Subcutaneous adipose tissue (tissue), 4 donors: ENCODE data around the gene THSD4. TPM values are rescaled to one million over a fixed set of nuclear protein-coding genes. Genes with fewer than 3 reads are reported as not detected.

Source experiments
- CTCF ChIP-seq: fragments of 450-650 bp; IDR thresholded peaks from one replicate; pipeline ENCODE4 v1.5.1; 2016; ENCODE audit warnings: low read depth, mild to moderate bottlenecking, control low read depth, antibody characterized with exemption, moderate library complexity
- total RNA-seq, 4 donors: library from RNA; depleted of rRNA; stranded (reverse); fragments of >200 nt; gene quantifications; one replicate each; pipeline ENCODE4 v1.1.0, GENCODE V29; 2016

THSD4 gene
- total RNA-seq, 4 donors from 2014 or later, result 0.17 to 0.94 (median 0.63) TPM

- no peak for TF ChIP-seq CTCF
Observed at GRCh38 chr15:71447328-71448250, 332.3 kb downstream of the THSD4 start.

GRCh38 chr15:71448688-71449114, 333.4 kb downstream of the THSD4 start:
- no peak for TF ChIP-seq CTCF

- no peak for TF ChIP-seq CTCF
Observed at GRCh38 chr15:71449363-71449762, 334.1 kb downstream of the THSD4 start.

GRCh38 chr15:71449956-71450355, 334.7 kb downstream of the THSD4 start:
- no peak for TF ChIP-seq CTCF

- TF ChIP-seq CTCF, result no peak
Observed at GRCh38 chr15:71451130-71451529, 335.9 kb downstream of the THSD4 start.

GRCh38 chr15:71452893-71453292, 337.6 kb downstream of the THSD4 start:
- TF ChIP-seq CTCF, result no peak

- no peak for TF ChIP-seq CTCF
Observed at GRCh38 chr15:71454462-71454996, 339.3 kb downstream of the THSD4 start.
